Left lobe of liver (tissue), 2 donors: ENCODE results near the gene IQSEC3. TPM values are rescaled to one million over a fixed set of nuclear protein-coding genes. Genes with fewer than 3 reads are reported as not detected.
"Not testable (repeated sequence)": the region's sequence is repeated elsewhere in the genome, so short reads cannot be mapped to it uniquely, and the experiment has no call there.

Experiments
- ATAC-seq: fragments of 200-7000 bp; cut with Tn5 transposase; one replicate; pipeline ENCODE4 v1.9.1; 2020; ENCODE audit warnings: mild to moderate bottlenecking, moderate library complexity
- DNase-seq: peaks from one replicate; pipeline ENCODE4 v3.0.0-alpha.2; 2020; ENCODE audit warnings: low spot score
- total RNA-seq: library from RNA; stranded (reverse); gene quantifications from one replicate; pipeline ENCODE4 v1.2.1, GENCODE V29; 2021
- donor health status: DM: no; HTN: no; CAD: no; lungs with moderate emphysema.
- donor health status: DM: no; HTN: yes; CAD: no.

The IQSEC3 gene
- total RNA-seq, 1 donor from 2014 or later: 0.70 TPM

DNA sequence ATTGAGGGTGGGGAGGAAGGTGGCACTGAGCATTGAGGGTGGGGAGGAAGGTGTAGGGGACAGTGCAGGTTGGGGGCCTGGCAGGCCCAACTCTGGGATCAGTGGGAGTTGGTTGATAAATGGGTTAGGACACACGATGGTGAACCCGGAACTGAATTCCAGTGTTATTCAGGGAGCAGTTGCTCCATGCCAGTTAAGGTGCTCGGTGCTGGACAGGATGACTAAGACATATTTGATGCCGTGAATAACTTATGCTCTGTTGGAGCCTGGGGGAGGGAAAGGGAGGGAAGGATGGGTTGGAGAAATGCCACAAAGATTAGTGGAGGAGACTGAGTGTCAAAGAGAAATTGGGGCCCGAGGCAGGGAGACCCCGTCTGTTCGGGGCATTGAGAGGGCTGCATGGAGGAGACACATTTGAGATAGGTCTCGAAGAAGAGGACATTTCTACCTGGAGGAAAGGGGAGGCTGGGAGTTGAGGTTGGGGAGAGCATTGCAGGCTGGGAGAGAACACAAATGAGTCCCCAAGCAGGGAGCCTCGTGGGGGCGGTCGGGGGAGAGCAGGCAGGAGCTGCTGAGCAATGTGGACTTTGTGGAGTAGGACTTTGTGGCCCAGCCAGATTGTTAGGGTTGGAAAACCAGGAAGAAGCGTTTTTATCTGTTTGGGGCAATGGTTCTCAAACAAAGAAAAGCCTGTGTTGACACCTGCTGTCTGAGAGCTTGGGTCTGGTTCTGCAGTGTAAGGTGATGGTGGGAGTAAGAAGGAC, 65.3 kb downstream of the IQSEC3 start:
- no peak for ATAC-seq
- DNase-seq: no peak

DNA sequence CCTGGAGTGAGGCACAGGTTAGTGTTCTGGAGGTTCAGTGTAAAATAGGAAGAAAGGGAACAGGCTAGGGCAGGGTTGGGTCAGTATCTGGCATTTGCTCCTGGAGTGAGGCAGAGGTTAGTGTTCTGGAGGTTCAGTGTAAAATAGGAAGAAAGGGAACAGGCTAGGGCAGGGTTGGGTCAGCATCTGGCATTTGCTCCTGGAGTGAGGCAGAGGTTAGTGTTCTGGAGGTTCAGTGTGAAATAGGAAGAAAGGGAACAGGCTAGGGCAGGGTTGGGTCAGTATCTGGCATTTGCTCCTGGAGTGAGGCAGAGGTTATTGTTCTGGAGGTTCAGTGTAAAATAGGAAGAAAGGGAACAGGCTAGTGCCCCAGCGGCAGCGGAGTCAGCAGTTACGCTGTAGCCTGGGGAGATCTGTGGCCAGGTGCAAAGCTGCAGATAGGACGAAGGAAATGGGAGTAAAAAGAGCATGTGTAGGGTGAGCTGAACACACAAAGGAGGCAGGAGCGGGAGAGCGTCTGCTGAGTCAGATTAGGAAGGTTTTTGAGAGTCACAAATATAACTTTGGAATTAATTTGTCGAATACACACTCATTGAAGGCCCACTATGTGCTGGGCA, 67.2 kb downstream of the IQSEC3 start:
- DNase-seq, ATAC-seq: not testable (repeated sequence)

DNA sequence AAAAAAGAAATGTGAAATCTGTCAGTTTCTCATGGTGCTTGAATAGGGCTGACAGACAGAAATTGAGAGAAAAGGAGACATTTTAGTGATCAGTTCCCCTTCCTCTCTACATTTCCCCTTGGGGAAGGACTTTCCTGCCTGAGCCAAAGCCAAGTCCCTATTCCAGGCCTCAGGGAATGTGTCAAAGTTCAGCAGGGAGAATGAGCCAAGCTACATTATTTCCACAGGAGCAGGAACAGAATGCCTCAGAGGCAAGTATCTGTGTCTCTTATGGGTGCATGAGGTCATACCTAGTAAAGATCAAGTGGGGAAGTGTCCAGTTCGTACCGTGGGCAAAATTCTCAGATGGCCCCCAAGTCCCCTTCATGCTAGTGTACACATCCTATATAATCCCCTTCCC, 68.6 kb downstream of the IQSEC3 start:
- DNase-seq (no peak), ATAC-seq (peak; percentile 78)

DNA sequence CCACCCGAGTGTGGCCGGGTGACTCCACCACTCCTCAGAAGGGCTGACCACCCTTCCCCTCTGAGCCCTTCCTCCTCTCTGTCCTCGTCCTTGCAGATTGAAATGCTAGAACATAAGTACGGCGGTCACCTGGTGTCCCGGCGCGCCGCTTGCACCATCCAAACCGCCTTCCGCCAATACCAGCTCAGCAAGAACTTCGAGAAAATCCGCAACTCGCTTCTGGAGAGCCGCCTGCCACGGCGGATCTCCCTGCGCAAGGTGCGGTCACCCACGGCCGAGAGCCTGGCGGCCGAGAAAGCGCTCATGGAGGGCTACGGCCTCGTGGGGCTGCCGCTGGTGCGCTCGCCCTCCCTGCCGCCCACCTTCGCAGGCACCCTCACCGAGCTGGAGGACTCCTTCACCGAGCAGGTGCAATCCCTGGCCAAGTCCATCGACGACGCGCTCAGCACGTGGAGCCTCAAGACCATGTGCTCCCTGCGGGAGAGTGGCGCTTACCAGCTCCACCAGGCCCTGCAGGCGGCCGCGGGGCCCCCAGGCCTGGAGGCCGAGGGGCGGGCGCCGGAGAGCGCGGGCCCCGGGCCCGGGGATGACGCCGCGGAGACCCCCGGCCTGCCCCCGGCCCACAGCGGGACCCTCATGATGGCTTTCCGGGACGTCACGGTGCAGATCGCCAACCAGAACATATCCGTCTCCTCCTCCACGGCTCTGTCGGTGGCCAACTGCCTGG, 71.8 kb downstream of the IQSEC3 start:
- no peak for DNase-seq
- ATAC-seq: no peak

DNA sequence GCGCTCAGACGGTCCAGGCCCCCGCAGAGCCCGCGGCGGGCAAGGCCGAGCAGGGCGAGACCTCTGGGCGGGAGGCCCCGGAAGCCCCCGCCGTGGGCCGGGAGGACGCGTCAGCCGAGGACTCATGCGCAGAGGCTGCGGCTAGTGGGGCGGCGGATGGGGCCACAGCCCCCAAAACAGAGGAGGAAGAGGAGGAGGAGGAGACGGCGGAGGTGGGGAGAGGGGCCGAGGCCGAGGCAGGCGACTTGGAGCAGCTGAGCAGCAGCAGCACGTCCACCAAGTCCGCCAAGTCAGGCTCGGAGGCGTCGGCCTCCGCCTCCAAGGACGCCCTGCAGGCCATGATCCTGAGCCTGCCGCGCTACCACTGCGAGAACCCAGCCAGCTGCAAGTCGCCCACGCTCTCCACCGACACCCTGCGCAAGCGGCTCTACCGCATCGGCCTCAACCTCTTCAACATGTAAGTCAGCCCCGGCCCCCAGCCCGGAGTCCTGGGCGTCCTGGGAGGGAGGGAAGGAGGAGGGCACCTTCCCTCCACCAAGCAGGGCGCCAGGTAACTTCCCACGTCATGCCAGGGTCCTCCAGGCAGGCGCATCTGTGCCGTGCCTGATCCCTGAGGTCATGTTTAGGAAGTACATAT, 72.4 kb downstream of the IQSEC3 start:
- ATAC-seq (no peak), DNase-seq (no peak)

DNA sequence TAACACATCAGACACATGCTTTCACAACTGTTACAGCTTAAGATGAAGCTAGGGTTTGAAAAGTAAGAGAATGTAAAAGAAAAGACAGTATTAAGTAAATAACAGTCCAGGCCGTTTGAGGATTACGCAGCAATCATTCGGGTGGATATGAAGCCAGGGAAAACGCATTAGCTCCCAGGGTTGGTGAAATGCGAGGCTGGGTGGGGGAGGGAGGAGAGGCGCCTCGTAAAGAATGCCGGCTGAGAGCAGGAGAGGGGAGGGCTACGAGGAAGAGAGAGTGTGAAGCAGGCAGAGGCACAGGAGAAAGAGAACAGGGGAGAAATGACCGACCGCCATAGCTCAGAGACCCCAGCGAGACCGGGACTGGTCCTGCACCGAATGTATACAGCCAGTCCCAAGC, 73.0 kb downstream of the IQSEC3 start:
- ATAC-seq (no peak), DNase-seq (no peak)

DNA sequence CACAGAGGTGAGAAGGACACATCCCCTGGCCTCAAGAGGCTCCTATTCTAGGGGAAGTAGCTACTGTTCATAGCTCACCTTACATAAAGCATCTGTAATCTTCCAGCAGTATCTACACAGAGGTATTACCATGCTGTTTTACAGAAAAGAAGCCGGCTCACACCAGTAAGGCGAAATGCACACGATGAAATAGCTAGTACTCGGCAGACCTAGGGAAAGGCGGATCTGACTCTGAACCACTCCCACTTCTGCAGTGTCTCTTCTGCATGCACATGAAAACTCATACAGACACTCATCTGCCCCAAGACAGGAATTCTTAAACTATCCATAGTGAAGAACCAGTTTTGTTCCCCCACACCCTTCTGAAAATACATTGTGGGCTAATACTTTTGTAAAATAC, 73.6 kb downstream of the IQSEC3 start:
- ATAC-seq: no peak
- no peak for DNase-seq

DNA sequence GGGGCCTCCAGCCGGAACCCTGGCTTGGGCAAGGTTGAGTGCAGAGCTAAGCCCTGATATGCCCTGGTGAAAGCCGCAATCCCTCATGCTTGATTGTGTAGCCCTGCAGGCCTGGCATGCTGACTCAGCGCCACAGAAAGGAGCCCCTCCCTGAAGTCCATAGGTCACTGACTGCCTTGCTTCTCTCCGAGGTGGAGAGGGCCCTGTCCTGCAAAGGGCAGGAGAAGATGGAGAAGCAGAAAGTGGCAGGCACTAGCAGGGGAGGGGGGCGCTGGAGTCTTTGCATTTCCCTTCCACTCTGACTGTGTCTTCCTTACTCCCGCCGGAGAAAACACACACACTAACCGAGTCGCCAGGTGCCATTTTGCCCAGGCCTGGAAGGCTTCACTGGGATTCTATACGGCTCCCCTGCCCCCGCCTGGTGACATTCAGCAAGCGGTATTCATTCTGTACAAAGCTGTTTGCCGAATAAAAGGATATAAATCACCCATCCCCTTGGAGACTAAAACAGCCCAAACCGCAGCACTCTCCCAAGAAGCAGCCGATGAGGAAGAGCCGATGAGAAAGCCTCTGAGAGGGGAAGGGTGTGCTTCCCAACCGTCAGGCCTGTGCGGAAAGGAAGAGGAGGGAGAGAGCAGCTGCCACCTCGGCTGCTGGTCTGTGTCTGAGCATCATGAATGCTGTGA, 77.5 kb downstream of the IQSEC3 start:
- DNase-seq: peak; percentile 71
- peak; percentile 79 for ATAC-seq

DNA sequence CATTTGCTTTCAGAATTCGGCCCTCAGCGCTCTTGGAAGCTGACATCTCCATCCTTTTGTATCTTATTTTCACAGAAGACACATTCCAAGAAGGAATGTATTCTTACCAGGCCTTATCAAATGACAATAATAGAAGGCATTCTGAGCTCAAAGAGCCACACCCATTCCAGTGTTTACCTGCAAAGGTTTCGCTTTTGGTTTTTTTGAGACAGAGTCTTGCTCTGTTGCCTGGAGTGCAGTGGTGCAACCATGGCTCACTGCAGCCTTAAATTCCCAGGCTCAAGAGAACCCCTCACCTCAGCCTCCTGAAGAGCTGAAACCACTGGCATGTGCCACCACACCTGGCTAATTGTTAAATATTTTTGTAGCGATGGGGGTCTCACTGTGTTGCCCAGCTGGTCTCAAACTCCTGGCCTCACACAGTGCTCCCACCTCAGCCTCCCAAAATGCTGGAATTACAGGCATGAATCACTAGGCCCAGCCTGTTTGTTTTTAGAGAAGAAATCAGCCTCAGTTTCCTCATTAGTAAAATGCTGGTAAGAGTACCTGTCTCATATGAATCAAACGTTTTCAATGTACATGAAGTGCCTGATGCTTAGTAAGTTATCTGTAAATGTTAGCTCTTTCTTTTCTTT, 78.2 kb downstream of the IQSEC3 start:
- DNase-seq (no peak), ATAC-seq (peak; percentile 45)

DNA sequence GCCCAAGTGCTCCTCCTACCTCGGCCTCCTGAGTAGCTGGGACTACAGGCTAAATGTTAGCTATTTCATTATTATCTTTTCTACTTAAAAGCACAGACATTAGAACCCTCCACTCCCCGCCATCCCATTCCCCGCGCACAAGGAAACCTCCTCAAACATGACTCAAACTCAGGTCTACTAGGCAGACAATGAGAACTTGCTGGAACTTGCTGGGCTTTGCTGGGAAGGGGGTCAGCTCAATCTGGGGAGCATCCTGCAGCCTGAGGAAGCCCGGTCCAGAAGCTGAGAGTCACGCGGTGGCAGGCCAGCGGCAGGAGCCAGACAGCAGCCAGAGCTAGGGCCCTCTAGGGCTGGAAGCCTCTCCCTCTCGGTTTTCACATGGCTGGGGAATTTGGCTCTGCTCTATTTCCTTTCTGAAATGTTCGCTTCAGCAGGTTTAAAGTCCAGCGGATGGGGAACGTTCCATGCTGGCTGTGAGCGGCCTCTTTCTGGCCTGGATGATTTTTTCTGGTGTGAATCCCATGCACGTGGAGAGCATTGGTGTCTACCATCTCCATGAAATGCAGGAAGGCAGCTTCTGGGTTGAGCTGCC, 78.9 kb downstream of the IQSEC3 start:
- ATAC-seq (peak; percentile 84), DNase-seq (peak; percentile 77)

DNA sequence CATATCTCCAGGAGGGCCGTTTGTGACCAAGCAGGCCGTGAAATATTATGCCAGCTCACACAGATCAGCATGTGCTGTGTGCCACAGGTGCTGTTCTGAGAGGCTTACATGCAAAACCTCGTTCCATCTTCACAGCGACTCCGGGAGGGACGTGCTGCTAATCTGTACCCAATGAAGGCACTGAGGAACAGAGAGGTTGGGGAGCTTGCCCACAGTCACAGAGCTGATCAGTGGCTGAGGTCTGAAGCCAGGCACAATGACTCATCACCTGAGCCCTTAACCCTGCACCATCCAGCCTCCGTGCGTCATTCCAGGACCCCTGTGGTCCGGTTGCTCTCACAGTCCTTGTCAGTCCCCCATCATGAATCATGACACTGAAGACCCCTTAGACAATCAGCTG, 80.7 kb downstream of the IQSEC3 start:
- DNase-seq (no peak), ATAC-seq (no peak)

DNA sequence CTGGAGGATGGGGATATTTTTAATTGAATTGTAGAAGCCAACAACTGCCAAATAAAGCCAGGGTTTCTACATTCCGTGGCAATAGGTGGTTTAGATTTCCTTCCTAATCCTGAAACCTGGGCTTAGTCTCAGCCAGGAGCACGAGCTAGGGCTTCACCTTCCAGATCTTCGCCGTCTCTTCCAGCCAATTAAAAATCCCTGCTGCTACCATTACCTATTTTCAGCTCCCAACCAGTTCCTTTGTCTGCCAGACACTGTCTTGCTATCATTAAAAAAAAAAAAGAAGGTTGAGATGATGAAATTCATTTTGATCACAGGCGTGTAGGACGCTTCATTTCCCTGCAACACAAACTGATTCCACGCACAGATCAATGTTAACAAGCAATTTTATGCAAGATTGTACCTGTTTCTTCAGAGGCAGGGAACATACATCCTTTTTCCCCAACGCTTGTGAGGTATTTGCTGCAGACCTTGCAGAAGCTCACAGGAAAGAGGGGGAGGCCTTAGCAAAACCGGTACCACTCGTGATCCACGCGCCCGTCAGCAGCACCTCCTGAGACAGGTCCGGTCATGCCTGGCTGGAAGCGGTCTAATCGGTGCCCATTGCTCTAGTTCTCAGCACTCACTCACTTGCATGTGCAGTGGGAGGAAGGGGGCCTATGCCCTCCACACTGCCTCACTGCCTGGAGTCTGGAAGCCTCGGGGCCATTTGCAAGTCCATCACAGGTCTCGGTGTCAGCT, 82.3 kb downstream of the IQSEC3 start:
- no peak for DNase-seq
- no peak for ATAC-seq

DNA sequence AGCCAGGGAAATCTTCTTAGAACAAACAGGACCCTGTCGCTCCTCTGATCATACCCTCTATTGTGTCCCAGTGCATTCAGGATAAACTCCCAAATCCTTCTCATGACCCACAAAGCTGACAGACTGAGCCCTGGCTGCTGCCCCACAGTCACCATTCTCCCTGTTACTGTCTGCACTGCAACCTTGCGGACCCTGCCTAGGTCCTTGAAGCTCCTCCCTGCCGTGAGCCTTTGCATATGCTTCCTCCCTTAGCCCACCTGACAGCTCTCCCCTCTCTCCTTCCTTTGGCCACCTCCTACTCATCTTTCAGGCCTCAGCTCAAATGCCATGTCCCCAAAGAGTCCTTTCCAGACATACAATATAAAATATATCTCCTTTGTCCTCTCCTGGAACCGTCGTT, 85.0 kb downstream of the IQSEC3 start:
- no peak for ATAC-seq
- no peak for DNase-seq

DNA sequence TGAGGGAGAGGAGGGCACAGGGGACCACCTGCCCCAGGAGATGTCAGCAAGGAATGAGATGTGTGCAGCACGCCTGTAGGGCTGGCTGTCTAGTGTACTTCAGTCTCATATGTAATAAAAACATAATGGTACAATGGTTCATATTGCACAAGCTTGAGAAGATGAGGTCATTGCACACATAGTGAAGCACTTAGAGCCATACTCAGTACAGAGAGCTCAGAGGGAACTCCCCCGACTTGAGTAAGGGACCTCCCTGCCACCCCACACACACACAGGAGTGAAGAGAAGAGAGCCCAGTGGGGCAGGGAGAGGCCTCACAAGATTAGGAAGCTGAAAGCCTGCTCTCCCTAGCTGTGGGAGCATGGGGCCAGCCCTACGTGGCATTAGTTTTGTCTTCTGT, 85.9 kb downstream of the IQSEC3 start:
- ATAC-seq (peak; percentile 17), DNase-seq (no peak)

DNA sequence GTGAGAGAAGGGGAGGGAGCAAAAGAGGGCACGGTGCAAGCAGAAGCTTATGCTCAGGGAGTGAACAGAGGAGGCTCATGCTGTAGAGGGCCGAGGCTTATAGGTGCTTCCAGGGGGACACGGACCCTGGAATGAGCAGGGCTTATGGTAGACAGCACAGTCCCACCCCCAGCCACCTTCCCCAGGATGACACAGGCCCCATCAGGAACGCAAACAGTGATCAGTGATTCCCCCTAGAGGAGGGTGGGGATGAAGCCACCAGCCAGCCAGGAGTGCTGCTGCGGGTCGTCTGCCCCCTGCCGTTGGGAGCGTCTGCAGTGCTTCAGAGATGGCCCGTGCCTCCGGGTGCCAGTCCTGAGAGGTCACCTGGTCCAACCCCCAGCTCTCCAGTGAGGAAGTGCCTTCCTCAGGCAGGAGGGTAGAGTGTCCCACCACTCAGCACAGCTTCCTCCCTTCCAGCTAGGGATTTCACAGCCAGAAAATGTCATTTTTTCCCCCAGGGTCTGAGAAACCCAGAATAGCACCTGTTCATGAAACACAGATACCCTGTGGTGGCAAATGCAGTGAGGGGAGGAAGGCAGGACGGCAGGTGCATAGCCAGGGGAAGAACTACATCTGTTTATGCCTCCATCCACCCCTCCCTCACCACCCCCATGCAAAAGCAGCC, 86.6 kb downstream of the IQSEC3 start:
- peak; percentile 75 for DNase-seq
- ATAC-seq: peak; percentile 96

DNA sequence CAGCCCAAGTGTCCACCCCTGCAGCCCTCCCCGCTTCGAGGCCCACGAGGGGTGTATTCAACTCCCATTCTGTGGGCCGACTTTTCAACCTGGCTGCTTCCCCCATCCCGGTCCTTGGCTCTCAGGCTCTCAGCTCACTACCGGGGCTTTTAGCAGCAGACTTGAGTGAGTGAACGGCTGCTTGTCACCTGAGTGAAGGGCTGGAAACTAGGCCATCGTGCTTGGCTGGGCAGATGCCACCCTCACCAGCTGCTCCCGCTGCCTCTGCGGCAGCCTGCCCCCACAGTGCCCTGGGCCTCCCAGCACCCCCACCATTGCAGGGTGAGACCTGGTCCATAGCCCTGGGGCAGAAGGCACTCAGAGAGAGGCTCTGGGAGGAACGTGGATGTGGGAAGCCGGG, 87.5 kb downstream of the IQSEC3 start:
- no peak for ATAC-seq

DNA sequence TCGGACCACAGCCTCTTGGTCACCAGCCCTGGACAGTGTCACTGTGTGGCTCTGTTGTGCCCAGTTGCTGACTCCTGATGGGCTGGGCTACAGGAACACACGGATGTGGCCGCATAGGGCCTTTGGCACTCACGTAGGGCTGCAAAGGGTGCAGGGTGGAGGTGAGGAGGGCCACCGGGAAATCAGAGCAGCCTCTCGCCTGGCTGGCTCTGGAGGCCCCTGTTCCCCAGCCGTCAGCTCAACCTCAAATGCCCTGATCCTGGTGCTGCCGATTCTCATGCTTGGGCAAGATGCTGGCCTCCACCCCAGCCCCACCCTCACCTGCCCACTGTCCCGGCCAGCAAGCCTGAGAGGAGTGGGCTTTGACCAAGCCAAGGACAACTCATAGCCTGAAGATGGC, 88.4 kb downstream of the IQSEC3 start:
- no peak for DNase-seq

More for the DNA sequence above, 87.5 kb downstream of the IQSEC3 start:
- DNase-seq: no peak

DNA sequence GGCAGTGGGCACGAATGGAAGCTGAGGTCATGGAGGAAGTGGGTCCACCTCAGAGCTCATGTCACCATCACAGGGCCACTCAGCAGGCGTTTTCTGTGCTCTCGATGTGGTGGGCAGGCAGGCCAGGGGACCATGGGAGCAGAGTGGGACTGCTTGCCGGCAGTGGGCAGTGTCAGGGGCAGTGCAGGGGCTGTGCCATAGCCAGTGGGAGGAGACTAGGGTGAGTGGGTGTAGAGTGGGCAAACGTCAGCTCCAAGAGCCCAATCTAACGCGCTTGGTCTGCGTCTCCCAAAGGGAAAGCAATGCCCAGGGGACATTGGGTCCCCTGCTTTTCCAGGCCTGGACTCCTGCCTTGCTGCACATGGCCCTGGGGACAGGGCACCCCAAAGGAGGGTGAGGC, 89.1 kb downstream of the IQSEC3 start:
- no peak for DNase-seq
- ATAC-seq: no peak

More for the DNA sequence above, 88.4 kb downstream of the IQSEC3 start:
- no peak for ATAC-seq

DNA sequence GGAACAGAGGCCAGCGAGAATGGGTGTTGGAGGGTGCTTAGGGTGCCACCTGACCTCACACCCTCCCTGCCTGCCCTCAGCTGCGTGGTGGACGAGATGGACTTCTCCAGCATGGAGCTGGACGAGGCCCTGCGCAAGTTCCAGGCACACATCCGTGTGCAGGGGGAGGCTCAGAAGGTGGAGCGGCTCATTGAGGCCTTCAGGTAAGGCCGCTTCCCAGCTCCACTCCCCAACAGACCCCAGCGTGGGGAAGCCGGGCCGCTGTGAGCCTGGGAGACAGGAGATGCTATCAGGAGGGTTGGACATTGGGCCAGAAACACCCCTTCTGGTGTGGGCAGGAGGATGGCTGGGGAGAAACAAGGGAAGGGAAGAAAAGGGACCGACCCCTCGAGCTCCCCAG, 90.4 kb downstream of the IQSEC3 start:
- DNase-seq (no peak), ATAC-seq (no peak)
